NCI-H1417 (cell line): ENCODE measurements around the gene HOXD9.
A peak's percentile ranks its signal among the peaks of the same experiment; 100 is the strongest.

Experiments
- DNase-seq, 3 experiments: peaks; one replicate each; lab custom pipeline; 2025; lab: John Stamatoyannopoulos, UW

Gene HOXD9

GRCh38 chr2:176085861-176086771 is 36.4 kb upstream of the HOXD9 start:
- peak; percentile 23 to 60 (median 29) for DNase-seq

DNA sequence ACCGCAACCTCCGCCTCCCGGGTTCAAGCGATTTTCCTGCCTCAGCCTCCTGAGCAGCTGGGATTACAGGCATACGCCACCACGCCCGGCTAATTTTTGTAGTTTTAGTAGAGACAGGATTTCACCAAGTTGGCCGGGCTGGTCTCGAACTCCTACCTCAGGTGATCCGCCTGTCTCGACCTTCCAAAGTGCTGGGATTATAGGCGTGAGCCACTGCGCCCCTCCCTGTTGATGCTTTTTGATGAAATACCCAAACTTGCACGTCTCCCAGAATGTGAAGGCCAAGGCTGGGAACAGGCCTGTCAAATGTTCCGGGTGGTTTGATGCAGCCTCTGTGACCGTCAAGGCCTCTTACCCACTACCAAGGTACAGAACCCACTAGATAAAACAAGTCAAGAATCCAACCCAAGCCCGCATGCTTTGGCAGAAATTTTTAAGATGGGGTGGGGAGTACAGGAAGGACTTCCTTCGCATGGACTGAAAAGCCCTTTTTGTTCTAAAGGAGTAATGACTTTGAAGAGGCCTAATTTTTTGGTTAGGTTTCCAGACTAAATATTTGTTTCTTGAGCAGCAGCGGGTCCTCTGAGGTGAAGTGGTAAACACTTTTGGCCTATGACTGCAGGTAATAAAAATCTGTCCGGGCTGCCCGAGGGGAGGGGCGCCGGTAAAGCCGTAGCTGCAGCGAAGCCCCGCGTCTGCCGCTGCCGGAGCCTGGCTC is 35.0 kb upstream of the HOXD9 start:
- DNase-seq: no peak

DNA sequence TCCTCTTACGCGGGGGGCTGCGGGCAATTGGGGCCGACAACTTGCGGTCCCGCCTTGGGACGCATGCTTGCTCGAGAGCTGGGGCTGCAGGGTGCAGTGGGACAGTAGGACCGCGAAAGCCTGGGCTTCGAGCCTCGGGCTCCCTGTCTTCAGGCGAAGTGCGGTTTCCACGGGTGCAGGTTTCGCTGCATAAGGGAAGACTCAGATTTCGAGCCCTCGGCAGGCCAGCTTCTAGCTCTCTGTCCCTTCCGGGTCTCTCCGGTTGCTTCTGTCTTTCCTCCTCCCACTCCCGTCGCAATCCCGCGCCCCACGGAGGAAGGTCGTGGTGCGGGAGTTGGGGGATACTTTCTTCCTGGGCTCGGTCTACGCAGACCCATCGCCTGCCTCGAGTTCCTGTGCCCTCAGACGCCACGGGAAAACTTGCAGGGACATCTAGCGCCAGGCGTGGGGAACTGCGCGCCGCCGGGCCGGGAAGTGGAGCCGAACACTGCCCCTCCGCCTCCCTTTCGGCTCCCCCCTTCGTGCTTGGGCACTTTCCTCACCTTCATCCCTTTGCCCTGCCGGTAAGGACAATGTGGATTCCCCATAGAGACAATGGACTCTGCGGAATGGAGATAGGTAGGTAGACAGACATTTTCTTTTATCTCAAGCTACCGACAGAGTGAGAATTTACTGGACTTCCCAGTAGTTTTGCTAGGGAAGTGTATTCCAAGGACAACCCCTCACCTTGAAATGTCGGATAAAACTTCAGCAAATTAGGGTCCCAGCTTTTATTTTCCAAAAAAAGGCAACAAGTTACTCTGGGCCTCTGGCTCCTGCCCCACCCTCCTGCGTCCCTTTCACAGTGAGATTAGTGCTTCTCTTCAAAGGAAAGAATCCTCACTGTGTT is 34.2 kb upstream of the HOXD9 start:
- peak; percentile 18 to 79 (median 64) for DNase-seq

DNA sequence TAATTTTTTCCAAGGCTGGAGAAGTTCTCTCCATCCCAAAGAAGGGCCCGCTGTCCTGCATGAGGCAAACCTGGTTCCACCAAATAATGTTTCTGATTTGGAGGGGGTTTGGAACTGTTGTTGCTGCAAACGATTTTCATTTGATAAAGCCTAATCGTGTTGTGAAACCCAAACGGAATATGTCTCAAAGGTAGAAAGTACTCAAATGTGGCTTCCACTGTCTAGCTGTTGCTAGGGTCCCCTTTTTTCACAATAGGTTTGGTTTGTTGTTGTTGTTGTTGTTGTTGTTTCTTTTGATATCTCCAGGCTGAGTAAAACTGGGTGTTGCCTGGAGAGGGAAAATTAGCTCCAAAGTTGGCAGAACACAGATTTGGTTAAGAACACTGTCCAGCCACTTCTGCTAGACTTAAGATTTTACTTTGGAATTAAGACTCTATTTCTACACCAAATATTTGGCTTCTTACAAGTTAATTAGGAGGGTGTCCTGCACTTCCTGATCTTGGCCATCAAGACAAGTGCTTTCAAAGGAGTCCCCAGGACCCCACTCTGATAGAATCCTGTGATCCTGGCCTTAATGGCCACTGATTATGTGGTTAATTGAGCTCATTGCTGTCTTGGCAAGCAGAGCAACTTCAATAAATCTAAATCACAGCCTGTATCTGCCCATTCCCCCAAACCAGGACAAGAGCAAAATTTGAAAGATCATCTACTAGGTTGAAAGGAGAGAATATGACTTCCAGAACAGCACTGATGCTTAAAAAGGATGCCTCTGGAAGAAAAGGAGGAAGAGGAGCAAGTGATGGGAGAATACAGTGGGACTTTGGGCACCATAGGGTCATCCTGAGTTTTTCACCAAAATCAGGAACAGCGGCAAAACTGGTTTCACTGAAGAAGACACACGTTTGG is 33.3 kb upstream of the HOXD9 start:
- no peak for DNase-seq

DNA sequence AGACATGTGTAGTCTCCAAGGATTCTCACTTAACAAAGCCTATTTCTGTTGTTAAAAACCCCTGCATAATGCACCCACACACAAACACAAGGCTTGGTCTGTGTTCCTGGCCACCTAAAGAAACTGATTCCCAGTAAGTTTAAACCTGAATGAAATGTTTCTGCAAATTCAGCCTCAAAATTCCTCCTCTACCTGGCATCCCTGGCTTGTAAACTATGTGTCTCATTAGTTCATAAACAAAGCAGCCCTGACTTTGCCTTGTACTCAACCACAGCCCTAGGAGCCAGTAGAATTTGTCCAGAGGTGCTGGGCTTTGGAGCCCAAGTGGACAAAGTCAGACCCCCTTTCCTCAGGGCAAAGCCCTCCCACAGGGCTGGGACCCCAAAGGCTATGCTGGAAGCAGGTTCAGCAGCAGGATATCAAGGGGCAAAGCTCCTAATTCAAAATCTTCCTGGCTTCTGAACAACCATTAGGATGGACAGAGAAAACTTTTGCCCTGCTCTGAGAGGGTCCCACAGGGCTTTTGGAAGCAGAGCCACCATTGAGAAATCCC is 32.6 kb upstream of the HOXD9 start:
- no peak for DNase-seq

GRCh38 chr2:176090862-176091261 is 31.7 kb upstream of the HOXD9 start:
- no peak for DNase-seq

- DNase-seq: no peak
Observed at GRCh38 chr2:176091329-176092258, 30.9 kb upstream of the HOXD9 start.

DNA sequence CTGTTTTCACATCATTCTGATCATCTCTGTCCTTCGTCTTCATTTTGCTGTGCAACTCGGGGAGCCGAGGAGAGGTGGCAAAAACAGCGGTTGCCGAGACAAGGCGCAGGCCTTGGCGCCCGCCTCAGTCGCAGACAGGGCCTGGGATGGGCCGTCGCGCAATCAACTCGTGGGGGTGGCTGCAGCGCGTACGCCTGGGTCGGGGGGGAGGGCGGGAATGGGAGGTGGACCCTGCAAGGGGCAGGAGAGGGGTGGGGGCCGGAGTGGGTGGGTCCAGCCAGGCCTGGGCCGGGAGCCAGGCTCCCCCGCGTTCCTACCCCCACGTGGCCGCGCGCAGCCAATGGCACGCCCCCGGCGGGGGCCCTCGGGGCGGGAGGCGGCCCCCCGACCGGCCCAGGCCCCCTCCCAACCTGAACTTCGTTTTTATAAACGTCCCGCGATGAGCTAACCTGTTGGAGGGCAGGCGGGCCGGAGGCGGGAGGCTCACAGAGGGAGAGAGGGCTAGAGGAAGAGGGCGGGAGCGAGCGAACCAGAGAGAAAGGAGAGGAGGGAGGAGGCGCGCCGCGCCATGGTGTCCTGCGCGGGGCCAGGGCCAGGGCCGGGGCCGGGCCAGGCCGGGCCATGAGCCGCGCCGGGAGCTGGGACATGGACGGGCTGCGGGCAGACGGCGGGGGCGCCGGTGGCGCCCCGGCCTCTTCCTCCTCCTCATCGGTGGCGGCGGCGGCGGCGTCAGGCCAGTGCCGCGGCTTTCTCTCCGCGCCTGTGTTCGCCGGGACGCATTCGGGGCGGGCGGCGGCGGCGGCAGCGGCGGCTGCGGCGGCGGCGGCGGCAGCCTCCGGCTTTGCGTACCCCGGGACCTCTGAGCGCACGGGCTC is 30.0 kb upstream of the HOXD9 start, which contains the start of gene HOXD13:
HOXD13 (plus strand) TSS at position 452 of the 875 bp plus-strand sequence; CDS start at position 622, 170 bp downstream.
- peak in 1 of 3 experiments; percentile 16 for DNase-seq

GRCh38 chr2:176093145-176093897 is 29.2 kb upstream of the HOXD9 start:
- DNase-seq: peak; percentile 24 to 43 (median 42)

DNA sequence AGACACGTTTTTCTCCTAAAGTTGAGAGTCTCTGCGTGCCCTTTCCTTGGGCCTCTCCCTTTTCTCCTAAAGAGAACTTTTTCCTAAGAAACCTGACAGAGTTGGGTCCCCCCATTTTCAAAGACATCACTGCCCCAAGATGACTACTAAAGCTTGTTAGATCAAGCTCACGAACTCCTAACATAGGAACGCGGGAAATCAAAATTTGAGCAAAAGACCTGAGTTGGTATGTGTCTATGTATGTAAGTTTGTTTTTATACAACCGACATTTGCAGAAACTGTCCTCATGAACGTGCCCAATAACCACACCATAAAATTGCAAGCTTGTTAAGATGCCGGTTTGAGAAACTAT is 28.6 kb upstream of the HOXD9 start:
- peak in 1 of 3 experiments; percentile 39 for DNase-seq

DNA sequence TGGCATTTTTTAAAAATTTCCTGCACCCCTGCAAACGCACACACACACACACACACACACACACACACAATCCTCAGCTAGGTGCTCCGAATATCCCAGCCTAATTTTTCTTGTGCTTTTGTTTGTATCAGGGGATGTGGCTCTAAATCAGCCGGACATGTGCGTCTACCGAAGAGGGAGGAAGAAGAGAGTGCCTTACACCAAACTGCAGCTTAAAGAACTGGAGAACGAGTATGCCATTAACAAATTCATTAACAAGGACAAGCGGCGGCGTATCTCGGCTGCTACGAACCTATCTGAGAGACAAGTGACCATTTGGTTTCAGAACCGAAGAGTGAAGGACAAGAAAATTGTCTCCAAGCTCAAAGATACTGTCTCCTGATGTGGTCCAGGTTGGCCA is 28.2 kb upstream of the HOXD9 start:
- no peak for DNase-seq

DNA sequence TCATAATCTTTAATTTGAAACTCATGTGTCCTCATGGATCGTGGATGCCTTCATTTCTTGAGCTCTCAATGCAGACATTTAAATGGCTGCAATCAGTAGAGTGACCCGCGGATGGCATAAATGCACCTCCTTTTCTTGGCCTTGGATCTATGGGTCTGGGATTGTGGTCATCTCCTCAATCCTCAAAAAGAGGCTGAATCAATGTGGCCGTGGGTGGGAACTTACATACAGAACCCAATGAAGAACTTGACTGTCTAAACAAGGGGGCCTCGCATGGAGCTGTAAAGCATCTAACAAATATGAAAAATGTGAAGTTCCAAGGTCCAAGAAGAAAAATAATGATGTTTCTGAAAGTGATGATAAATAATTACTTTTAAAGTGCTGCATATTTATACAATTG is 27.1 kb upstream of the HOXD9 start:
- peak in 1 of 3 experiments; percentile 31 for DNase-seq

DNA sequence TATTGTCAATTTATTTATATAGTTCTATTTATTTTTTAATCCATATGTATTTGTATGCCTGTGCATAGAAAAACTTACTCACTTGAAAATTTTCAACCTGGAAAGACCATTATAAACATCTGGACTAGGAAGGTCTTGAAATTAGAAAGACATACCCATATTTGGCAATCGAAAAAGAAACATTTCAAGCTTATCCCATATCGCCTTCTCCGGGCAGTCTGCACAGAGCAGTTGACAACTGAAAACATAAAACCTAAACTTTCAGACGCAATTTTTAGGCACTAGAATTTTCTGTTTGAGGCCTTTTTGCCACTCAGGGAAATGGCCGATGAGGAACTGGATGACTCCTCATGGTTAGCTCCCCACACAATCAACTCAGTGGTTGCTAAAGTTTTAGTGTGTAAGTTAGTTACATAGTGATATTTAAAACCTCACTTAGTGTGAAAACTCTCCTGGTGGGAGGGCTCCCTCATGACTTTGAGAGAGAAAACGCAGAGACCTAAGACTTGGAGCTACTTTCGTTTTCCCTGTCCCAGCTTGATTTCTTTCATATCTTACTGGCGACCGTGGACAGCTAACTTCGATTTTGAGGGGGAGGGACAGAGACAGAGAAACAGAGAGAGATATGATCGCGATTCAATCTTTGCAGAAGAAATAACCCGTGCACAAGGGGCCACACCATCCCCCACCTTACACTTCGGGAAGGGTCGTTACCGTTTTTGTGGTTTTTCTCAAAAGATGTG is 26.1 kb upstream of the HOXD9 start:
- no peak for DNase-seq

- peak; percentile 74 to 95 (median 88) for DNase-seq
Observed at GRCh38 chr2:176096986-176097819, 25.3 kb upstream of the HOXD9 start.

GRCh38 chr2:176097820-176098365 is 24.6 kb upstream of the HOXD9 start:
- peak in 1 of 3 experiments; percentile 83 for DNase-seq
